DMS 273 (cell line): Measurements from ENCODE around the gene IL10RA.

Source experiments
- DNase-seq: peaks from one replicate; lab custom pipeline; 2025; ENCODE audit not compliant: unreplicated experiment; lab: John Stamatoyannopoulos, UW

Gene IL10RA

GRCh38 chr11:118042796-118043195, 56.6 kb downstream of the IL10RA start:
- no peak for DNase-seq

GRCh38 chr11:118045191-118045590, 59.0 kb downstream of the IL10RA start:
- no peak for DNase-seq

GRCh38 chr11:118046051-118046963, 60.1 kb downstream of the IL10RA start:
- peak; percentile 72 for DNase-seq

- no peak for DNase-seq
These were observed 60.9 kb downstream of the IL10RA start for GRCh38 chr11:118046964-118047700.

- no peak for DNase-seq
These were observed 61.6 kb downstream of the IL10RA start for GRCh38 chr11:118047749-118048148.

- no peak for DNase-seq
These were observed 62.5 kb downstream of the IL10RA start for GRCh38 chr11:118048472-118049370.

- DNase-seq: no peak
These were observed 63.6 kb downstream of the IL10RA start for GRCh38 chr11:118049771-118050170.

GRCh38 chr11:118050208-118050891, 64.2 kb downstream of the IL10RA start:
- no peak for DNase-seq
